ENCODE results near the gene FHIP2A.
"Not testable (repeated sequence)": the region's sequence is repeated elsewhere in the genome, so short reads cannot be mapped to it uniquely, and the experiment has no call there.

Gene FHIP2A

DNA sequence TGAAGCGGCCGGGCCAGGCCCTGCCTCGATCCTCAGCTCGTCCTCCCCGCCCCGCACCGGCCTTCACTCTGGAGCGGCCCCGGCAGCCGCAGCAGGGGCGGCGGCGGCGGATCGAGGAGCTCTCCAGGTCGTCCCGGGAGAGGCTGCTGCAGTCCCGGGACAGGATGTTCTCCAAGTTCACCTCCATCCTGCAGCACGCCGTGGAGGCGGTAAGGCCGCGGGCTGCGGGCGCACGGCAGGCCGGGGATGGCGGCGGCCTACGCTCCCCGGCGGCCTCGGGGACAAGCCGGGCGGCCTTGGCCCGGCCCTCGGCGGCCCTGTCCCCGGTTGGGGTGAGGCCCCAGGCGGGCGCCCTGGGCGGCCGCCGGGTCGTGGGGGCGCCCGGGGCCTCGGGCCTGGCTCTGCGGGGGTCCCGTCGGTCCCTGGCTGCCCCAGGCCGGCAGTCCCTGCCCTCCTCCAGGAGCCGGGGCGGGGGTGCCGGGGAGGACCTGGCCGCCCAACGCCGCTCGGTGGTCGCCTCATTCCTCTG, 399 bp downstream of the FHIP2A start:
- DNase-seq: peak in 1 of 2 experiments; percentile 28

DNA sequence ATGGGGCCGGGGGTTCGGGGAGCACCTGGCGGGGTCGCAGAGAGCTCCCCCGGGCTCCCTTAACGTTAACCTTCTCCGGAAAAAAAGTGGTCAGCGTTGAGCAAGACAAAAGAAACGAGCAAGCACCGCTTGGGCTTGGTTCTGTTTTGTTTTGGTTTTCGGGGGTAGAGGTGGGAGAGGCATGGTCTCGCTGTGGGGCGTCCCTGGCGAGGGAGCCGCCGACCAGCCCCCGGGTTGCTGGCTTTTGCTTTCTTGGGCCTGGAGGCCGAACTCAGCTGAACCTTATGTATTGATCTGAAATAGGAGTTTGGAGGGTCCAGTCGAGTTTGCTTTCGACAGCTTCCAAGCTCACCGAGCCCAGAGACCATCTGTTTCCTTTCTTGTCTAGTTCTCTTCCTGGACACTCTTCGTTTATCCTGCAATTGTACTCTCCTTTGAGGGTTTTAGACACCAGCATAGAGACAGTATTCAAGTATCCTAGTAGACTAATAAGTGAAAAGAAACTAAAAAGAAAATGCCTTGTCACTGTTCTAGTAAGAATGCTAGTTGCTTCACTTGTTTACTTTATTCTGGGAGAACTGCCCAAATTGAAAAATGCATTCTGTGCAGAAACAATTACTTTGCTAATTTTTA, 980 bp downstream of the FHIP2A start:
- DNase-seq: peak in 1 of 2 experiments; percentile 8

DNA sequence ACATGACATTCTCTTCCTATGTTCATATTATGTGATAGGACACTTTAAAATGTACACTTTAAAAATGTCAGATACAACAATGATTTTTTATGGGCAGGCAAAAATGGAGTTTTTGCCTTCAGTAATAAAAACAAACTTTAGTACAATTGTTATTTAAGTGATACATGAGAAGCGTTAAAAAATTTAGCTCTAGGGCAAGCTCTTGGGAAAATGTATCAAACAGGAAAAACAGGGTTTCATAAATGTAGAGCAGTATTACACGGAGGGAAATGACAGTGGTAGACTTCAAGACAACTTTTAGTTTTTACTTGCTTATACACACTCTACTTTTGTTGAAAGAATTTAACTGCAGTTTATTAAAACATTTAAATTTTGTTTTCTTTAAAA, 1.5 kb downstream of the FHIP2A start:
- no peak for DNase-seq

DNA sequence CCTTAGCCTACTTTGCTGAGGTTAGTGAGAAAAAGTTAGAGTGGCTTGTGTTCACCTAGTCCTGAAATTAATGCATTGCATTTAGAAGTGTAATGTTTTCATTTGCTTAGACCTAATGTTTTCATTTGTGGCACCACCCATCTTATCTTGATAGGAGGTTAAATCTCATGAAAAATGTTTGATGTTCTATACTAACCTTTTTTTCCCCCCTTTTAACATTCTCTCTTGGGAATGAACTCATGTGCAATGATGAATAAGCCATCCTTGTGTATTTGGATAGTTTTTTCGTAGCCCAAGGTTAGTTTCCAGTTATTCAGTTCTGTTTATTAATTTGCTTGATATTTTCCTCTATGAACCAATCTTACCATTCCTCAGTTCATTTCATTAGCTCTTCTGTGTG, 2.8 kb downstream of the FHIP2A start:
- no peak for DNase-seq

DNA sequence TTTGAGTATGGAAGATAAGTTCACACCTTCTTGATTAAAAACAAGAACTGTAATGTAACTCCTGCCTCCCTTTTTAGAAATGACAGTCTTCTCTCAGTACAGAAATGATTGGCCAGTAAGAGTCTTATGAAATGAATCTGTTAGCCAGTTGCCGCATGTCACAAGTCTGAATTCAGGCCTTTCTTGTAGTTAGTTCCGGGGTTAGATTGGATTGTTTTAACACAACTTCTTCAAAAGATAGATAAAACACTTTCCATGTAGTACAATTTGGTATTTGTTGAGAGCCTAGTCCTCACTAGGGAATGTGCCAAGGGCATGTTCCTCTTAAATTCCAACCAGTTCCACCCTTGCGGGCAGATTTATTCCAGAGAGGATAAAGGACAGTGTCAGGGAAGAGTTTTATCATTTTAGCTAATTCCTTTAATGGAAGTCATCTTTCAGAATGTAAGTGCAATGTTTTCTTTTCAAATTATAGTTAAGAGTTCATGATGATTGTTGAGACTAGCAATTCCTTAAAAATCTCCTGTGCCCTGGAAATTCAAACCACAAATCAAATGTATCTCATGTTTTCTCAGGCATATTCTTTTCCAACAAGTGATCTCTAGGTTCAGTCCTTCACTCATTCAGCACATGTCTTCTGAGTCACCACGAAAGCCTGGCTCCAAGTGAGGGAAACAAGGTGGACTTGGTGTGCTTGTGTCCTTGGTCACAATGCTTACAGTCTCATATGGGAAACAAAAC, 4.1 kb downstream of the FHIP2A start:
- DNase-seq: no peak

DNA sequence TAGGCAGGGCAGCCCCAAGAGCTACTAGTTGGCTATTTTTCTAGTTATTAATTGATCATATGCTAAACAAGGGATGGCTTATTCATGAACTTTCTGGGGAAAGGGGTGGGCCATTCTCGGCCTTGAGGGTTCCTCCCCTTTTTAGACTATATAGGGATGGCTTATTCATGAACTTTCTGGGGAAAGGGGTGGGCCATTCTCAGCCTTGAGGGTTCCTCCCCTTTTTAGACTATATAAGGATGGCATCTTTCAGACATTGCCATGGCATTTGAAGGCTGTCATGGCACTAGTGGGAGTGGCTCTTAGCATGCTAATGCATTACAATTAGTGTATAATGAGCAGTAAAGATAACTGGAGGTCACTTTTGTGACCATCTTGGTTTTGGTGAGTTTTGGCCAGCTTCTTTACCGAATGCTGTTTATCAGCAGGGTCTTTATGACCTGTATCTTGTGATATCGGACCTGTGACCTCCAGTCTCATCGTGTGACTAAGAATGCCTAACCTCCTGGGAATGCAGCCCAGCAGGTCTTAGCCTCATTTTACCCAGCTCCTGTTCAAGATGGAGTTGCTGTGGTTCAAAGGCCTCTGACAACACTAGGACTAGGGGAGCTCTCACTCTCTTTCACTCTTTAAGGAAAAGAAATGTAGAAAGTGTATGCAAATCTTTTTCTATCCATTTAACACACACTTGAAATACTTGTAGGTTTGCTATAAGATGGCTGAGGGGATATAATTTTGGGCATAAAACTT, 7.8 kb downstream of the FHIP2A start:
- no peak for DNase-seq

DNA sequence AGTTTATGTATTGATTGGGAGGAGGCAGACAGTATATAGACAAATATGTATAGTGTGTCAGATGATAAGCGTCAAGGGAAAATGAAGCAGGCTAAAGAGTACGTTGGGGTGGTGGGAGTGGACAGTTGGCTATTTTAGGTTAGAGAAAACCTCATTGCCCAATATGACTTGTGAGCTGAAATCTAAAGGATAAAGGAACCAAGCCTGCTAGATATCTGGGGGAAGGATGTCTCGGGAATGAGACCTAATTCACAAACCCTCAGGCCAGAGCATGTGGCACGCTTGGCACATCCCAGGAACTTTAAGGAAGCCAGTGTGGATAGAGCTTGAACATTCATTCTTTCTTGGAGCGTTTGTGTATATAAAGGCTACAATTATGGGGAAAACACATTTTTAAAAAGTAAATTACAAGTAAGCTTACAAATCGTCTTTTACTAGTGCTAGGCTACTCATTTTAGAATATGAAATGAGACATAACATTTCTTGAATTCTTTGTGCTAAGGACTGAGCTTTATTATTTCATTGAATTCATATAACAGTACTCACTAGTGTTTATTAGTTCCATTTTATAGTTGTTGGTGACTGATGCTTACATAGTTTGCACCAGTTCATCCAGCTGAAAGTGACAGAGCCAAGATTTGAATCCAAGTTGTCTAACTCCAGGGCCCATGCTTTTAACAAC, 9.7 kb downstream of the FHIP2A start:
- DNase-seq: no peak

DNA sequence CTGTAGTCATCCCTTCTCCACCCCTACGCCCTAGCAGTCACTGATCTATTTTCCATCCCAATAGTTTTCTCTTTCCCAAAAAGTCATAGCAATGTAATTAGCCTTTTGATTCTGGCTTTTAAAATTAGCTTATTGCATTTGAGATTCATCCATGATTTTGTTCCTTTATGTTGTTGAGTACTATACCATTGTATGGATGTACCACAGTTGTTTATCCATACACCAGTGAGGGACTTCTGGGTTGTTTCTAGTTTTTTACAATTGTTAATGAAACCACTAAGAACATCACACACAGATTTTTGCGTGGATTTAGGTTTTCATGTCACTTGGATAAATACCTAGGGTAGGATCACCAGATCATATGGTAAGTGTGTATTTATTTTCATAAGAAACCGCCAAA, 16.1 kb downstream of the FHIP2A start:
- DNase-seq: no peak

DNA sequence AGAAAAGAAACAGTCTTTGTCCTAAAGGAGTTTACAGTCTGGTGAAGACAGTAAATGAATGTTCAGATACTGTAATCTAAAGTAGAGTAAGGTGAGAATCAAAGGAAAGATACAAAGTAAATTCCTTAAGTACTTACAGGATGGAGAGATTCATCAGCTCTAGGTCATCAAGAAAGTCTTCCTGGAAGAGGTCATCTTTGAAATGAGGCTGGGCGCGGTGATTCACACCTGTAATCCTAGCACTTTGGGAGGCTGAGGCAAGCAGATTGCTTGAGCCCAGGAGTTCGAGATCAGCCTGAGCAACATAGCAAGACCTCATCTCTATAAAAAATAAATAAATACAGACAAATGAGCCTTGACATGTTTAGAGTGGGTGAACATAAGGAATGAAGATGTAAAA, 18.3 kb downstream of the FHIP2A start:
- no peak for DNase-seq

DNA sequence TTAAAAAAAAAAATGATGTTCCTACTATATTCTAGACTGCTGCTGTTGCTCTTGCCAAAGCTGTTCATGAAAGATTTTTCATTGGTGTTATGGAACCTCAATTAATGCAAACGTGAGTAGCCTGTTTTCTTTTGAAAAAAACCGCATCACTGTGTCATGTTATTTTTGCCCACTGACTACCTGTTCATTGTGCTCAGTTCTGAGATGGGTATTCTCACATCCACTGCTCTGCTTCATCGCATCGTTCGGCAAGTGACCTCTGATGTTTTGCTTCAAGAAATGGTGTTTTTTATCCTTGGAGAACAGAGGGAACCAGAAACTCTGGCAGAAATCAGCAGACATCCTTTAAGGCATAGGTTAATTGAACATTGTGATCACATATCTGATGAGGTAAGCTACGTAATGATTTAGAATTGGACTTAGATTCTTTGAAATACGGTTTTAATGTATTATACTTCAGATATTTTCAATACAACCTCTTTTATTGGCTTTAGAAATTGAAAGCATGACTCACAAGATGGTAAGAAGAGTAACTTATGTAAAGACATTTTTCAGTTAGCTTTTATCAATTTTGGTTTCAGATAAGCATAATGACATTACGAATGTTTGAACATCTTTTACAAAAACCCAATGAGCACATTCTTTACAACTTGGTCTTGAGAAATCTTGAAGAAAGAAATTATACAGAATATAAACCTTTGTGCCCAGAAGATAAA, 24.6 kb downstream of the FHIP2A start:
- DNase-seq: no peak

DNA sequence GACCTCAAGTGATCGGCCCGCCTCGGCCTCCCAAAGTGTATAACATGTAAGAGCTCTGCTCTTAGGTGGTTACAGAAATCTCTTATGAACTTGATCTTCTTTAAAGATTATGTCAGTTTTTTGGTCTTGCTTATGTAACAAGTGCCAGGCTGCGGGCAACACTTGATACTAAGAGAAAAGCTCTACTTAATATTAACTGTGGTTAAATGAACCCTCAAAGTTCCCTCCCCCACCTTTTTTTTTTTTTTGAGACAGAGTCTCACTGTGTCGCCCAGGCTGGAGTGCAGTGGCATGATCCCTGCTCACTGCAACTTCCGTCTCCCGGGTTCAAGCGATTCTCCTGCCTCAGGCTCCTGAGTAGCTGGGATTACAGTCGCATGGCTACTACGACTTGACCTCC, 25.9 kb downstream of the FHIP2A start:
- DNase-seq: not testable (repeated sequence)

DNA sequence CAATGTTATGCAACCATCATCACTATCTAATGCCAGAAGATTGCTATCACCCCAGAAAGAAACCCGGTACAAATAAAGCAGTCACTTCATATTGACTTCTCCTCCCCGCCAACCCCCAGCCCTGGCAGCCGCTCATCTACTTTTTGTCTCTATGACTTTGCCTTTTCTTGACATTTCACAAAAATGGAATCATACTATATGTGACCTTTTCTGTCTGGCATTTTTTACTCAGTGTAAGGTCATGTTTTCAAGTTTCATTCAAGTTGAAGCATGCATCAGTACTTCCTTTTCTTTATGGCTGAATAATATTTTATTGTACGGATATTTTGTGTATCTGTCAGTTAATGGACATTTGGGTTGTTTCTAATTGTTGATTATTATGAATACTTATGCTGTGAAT, 28.1 kb downstream of the FHIP2A start:
- no peak for DNase-seq

DNA sequence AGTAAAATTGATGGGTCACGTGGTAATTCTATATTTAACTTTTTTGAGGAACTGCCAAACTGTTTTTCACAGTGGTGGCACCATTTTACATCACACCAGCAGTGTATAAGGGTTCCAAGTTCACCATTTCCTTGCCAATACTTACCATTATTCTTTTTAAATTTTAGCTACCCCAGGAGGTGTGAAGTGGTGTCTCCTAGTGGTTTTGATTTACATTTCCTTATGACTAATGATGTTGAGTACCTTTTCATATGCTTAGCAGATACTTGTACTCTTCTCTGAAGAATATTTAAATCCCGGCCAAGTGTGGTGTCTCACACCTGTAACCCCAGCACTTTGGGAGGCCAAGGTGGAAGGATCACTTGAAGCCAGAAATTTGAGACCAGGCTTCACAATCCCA, 28.5 kb downstream of the FHIP2A start:
- no peak for DNase-seq

DNA sequence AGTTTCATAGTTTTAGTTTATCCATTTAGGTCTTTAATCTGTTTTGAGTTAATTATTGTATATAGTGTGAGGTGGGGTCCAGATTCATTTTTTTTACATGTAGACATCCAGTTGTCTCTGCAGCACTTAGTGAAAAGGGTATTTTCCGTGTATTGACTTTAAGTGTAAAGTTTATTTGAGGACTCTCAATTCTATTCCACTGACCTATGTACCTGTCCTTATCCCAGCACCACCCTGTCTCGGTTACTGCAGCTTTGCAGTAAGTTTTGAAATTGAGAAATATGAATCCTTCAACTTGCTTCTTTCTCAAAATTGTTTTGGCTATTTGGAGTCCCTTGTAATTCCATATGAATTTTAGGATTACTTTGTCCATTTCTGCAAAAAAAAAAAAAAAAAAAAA, 29.8 kb downstream of the FHIP2A start:
- no peak for DNase-seq

DNA sequence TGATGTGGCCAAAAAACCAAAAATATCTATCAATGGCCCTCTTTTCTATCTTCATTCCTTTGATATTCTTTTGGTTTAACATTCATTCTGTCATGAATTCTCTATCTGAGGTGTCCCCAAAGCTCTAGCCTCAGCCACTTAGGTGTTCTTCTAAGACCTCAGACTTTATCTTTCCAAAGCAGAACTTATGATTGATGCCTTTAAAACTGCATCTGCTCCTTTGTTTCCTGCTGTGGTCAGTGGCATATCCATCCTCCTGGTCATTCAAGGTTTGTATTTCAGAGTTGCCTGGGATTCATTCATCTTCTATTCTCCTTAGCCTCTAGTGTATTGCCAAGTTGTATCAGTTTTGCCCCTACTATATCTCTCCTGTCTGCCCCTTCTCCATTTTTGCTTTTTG, 30.6 kb downstream of the FHIP2A start:
- no peak for DNase-seq

DNA sequence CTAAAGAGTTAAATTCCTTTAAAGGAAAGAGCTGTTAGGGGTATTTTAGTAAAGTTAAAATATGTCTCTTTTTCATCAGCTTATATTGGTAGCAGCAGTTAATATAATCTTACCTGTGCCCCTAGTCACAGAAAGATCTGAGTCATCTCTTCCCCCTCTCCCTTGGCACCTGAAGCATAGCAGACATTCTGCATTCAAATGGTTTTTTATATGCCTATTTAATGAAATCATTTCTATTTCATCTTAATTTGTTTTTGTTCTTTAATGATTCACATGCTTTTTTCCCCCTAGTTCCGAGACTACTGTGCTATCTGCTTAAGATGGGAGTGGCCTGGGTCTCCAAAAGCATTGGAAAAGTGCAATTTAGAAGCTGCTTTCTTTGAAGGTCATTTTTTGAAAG, 33.3 kb downstream of the FHIP2A start:
- no peak for DNase-seq

DNA sequence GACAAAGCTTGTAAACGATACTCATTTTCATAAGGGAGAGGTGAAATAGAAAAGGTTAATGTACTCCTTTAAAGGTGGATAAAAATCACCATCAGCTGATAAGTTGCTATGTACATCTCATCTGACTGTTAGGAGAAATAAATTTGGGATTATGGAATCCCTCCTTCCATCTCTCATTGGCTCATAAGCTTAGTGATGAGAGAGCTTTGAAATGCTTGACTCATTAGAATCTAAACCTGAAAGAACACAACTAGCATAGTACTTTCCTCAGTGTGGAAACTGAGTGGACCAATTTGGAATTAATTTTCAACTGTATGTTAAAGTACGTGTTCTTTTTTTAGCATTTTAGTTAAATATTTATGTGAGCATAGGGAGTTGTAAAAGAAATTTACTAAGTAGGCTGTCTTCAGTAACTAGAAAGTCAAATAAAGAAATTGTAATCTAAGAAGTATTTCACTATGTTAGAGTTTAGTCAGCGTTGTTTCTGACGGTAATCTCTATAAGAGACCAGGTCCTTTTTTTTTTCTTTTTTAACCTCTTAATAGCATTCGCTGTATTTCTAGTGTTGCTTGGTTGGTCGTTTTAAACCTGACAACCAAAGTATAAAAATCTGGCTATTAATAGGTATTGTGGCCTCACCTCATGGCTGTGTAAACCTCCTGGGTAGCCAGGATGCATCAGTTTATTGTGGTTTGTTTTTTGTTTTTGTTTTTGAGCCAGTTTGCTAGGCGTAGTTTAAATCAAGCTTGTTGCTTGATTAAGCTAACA, 34.4 kb downstream of the FHIP2A start:
- no peak for DNase-seq

DNA sequence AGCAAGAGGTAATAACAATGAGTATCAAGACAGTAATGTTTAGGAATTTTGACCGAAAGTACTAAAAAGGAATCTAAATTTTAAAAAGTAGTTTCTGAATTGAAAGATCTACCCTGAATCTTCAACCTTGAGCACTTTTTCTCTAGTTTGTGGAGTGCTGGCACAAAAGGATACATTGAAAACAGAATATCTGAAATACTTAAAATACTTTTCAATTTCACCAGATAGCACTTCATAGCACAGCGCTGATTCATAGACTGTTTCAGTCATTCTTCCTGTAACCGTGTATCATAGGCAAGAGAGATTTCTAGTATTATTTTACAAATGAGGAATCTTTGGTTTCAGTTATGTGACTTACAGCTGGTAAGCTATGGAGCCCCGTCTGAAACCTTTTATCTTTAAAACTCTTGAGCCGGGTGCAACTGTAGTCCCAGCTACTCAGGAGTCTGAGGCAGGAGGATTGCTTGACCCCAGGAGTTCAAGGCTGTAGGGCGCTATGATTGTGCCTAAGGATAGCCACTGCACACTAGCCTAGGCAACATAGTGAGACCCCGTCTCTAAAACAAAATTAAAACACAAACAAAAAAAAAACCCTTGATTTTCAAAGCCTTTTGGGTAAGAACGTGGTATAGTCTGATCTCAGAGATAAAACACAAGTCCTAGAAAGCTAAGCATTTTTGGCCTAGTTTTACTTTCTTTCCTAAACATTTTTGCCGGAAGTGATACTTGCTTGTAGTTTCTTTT, 35.1 kb downstream of the FHIP2A start:
- DNase-seq: no peak

DNA sequence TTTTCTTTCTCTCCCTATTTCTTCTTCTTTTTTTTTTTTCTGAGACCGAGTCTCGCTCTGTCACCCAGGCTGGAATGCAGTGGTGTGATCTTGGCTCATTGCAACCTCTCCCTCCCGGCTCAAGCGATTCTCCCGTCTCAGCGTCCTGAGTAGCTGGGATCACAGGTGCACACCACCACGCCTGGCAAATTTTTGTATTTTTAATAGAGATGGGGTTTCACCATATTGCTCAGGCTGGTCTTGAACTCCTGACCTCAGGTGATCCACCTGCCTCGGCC, 35.6 kb downstream of the FHIP2A start:
- DNase-seq: not testable (repeated sequence)

DNA sequence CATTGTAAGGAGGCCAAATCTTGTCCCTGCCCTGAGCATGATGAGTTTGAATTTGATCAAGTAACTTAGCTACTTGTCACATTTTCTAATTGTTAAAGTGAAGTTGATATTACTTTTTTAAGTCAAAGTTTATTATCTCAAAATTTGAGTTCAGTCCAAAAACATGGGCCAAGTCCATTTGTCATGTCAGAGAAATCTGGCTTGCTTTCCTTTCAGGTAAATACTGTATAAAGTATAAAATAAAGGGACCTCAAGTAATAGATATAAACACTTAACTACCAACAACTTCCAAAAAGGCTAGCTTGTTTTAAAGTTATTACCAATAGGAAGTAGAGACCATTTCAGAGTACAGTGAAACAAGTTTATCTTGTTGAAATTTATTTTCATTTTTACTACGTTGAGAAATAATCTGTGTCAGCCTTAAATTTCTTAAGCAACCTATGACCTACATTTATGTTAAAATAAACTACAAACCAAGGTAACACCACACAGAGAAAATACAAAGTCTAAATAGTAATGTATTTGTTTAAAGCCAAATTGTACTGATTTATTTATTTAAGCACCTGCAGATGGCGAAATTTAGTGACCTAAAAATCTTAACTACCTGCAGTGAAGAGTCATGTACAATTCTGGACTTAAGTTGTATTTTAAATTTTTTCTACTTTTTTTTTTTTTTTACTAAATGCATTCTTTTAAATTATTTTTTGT, 36.5 kb downstream of the FHIP2A start:
- no peak for DNase-seq

DNA sequence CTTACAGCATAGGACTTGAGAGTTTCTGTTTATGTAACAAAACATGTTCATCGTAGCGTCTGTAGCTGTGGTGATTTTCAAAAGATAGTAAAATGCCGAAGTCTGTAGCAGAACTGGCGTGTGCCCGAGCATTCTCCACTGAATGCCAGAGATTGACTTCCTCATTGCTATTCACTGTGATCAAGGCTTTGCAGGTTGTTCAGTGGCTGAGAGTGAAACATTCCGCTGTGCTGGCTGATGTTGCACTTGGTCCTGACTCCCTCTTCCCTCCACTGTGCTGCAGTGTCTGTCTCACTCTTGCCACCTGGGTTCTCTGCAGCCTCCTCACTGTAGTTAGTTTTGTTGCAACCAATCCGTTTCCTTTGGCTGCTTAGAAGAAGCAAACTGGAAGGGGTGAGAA, 37.6 kb downstream of the FHIP2A start:
- no peak for DNase-seq

Measured in SHP77 (cell line).